ENCODE results near the gene CHD9.

- TF ChIP-seq, protein P1, sequence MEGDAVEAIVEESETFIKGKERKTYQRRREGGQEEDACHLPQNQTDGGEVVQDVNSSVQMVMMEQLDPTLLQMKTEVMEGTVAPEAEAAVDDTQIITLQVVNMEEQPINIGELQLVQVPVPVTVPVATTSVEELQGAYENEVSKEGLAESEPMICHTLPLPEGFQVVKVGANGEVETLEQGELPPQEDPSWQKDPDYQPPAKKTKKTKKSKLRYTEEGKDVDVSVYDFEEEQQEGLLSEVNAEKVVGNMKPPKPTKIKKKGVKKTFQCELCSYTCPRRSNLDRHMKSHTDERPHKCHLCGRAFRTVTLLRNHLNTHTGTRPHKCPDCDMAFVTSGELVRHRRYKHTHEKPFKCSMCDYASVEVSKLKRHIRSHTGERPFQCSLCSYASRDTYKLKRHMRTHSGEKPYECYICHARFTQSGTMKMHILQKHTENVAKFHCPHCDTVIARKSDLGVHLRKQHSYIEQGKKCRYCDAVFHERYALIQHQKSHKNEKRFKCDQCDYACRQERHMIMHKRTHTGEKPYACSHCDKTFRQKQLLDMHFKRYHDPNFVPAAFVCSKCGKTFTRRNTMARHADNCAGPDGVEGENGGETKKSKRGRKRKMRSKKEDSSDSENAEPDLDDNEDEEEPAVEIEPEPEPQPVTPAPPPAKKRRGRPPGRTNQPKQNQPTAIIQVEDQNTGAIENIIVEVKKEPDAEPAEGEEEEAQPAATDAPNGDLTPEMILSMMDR (IDR thresholded peaks at IDR 0.05; ENCODE audit: insufficient read depth, low read length, poor library complexity, severe bottlenecking), result no peak
- TF ChIP-seq EZH2phosphoT487 (conservative IDR thresholded peaks at IDR 0.05; ENCODE audit: low read length), result no peak
Observed at GRCh38 chr16:53304334-53304733, 249.5 kb downstream of the CHD9 start.
